H1 (cell line): ENCODE measurements around the gene USP49. TPM values are rescaled to one million over a fixed set of nuclear protein-coding genes. Genes with fewer than 3 reads are reported as not detected.

ENCODE experiments used
- CTCF ChIA-PET: fragments of 300-600 bp; sonication (Branson Sonifier 250); formaldehyde crosslinking; loops from one replicate; lab custom pipeline; 2021; ENCODE audit not compliant: partially characterized antibody; lab: Charles Lee
- POLR2A ChIA-PET: fragments of 300-600 bp; sonication (Branson Sonifier 250); formaldehyde crosslinking; loops from one replicate; lab custom pipeline; 2021; ENCODE audit warnings: inconsistent platforms; ENCODE audit not compliant: partially characterized antibody; lab: Charles Lee
- DNase-seq, 2 experiments: peaks; one replicate each; pipeline versions ENCODE4 v3.0.0 to v3.0.0-alpha.2; 2010 to 2022; ENCODE audit warnings: low spot score in 2 of 2, low read depth in 1 of 2, mixed read lengths in 1 of 2
- FAIRE-seq: peaks from 2 replicates; lab custom pipeline; 2011; peaks lifted over from hg19 to GRCh38; lab: Jason Lieb, UNC
- H2AFZ ChIP-seq: 2 replicates; pipeline ENCODE4 v1.8.1; 2012; ENCODE audit warnings: low read length, inconsistent platforms
- H2AK5ac ChIP-seq: 2 replicates; pipeline ENCODE4 v1.6.1; 2013; ENCODE audit warnings: low read depth, low read length
- H2BK120ac ChIP-seq: replicated peaks from 2 replicates; pipeline ENCODE3; 2013; ENCODE audit warnings: low read depth, low read length, inconsistent platforms
- H2BK12ac ChIP-seq: 2 replicates; pipeline ENCODE4 v1.6.1; 2013; ENCODE audit warnings: low read depth, low read length
- H2BK15ac ChIP-seq: 2 replicates; pipeline ENCODE4 v1.6.1; 2013; ENCODE audit warnings: low read length
- H2BK20ac ChIP-seq: 2 replicates; pipeline ENCODE4 v1.6.1; 2013; ENCODE audit warnings: low read length
- H2BK5ac ChIP-seq: 2 replicates; pipeline ENCODE4 v1.6.1; 2013; ENCODE audit warnings: low read depth, low read length
- H3K14ac ChIP-seq: 2 replicates; pipeline ENCODE4 v1.6.1; 2013; ENCODE audit warnings: inconsistent platforms; ENCODE audit not compliant: insufficient read length
- H3K18ac ChIP-seq: 2 replicates; pipeline ENCODE4 v1.6.1; 2013; ENCODE audit warnings: low read length; ENCODE audit errors: extremely low read depth
- H3K23ac ChIP-seq: 2 replicates; pipeline ENCODE4 v1.6.1; 2013; ENCODE audit warnings: inconsistent platforms; ENCODE audit not compliant: insufficient read length
- H3K23me2 ChIP-seq: 2 replicates; pipeline ENCODE4 v1.6.1; 2013; ENCODE audit warnings: low read depth, low read length
- H3K27ac ChIP-seq: 2 replicates; pipeline ENCODE4 v1.6.1; 2011; ENCODE audit warnings: low read depth, low read length, inconsistent platforms
- H3K27me3 ChIP-seq, 4 experiments: replicated peaks in 1 of 4; 1 replicate in 1 of 4; 2 replicates in 3 of 4; pipeline versions ENCODE4 v1.6.1 to v1.8.1; 2011 to 2013; ENCODE audit warnings: low read length in 3 of 4, mild to moderate bottlenecking in 3 of 4, inconsistent platforms in 2 of 4, mixed read lengths in 2 of 4, moderate library complexity in 1 of 4; ENCODE audit not compliant: control insufficient read depth in 3 of 4, insufficient read depth in 3 of 4; ENCODE audit errors: extremely low read depth in 1 of 4
- H3K36me3 ChIP-seq, 4 experiments: 2 replicates each; pipeline versions ENCODE4 v1.6.1 to v1.8.1; 2011 to 2013; ENCODE audit warnings: mild to moderate bottlenecking in 4 of 4, low read length in 3 of 4, moderate library complexity in 2 of 4, control low read depth in 1 of 4, inconsistent platforms in 1 of 4; ENCODE audit not compliant: insufficient read depth in 4 of 4, control insufficient read depth in 2 of 4
- H3K4ac ChIP-seq: replicated peaks from 2 replicates; pipeline ENCODE3; 2013; ENCODE audit warnings: low read length, low read depth, mixed read lengths, inconsistent platforms; ENCODE audit not compliant: insufficient read length
- H3K4me1 ChIP-seq, 4 experiments: replicated peaks in 1 of 4; 1 replicate in 1 of 4; 2 replicates in 3 of 4; pipeline versions ENCODE4 v1.6.1 to v1.8.1; 2011 to 2013; ENCODE audit warnings: low read length in 3 of 4, inconsistent platforms in 2 of 4, mixed read lengths in 1 of 4; ENCODE audit not compliant: insufficient read depth in 4 of 4, control insufficient read depth in 3 of 4
- H3K4me2 ChIP-seq, 2 experiments: 2 replicates each; pipeline versions ENCODE4 v1.6.1 to v1.8.1; 2011 to 2013; ENCODE audit warnings: low read depth in 2 of 2, low read length in 2 of 2, control low read depth in 1 of 2, inconsistent platforms in 1 of 2, mild to moderate bottlenecking in 1 of 2; ENCODE audit not compliant: insufficient read depth in 1 of 2
- H3K4me3 ChIP-seq, 4 experiments: fragments of 200-600, 300-600 bp in 1 of 4; sonication (generic), shearing (Covaris generic), sonication (Bioruptor Twin) in 1 of 4; 2 replicates each; pipeline versions ENCODE4 v1.5.1 to v1.8.1; 2011 to 2016; ENCODE audit warnings: low read length in 4 of 4, low read depth in 3 of 4, control low read depth in 2 of 4, inconsistent platforms in 2 of 4, mild to moderate bottlenecking in 2 of 4, mixed read lengths in 1 of 4, moderate library complexity in 1 of 4; ENCODE audit not compliant: insufficient read depth in 2 of 4; ENCODE audit errors: extremely low read depth in 1 of 4
- H3K56ac ChIP-seq: replicated peaks from 2 replicates; pipeline ENCODE3; 2013; ENCODE audit warnings: low read depth, mild to moderate bottlenecking, mixed read lengths, low read length, inconsistent platforms; ENCODE audit not compliant: insufficient read length
- H3K79me1 ChIP-seq: 2 replicates; pipeline ENCODE4 v1.6.1; 2013; ENCODE audit warnings: low read depth, low read length, control low read depth
- H3K79me2 ChIP-seq, 2 experiments: 2 replicates each; pipeline versions ENCODE4 v1.6.1 to v1.8.1; 2012 to 2013; ENCODE audit warnings: low read length in 2 of 2, mild to moderate bottlenecking in 2 of 2, inconsistent platforms in 1 of 2; ENCODE audit not compliant: insufficient read depth in 2 of 2, control insufficient read depth in 1 of 2
- H3K9ac ChIP-seq, 4 experiments: replicated peaks in 1 of 4; 1 replicate in 1 of 4; 2 replicates in 3 of 4; pipeline versions ENCODE4 v1.6.1 to v1.8.1; 2011 to 2013; ENCODE audit warnings: low read depth in 3 of 4, low read length in 3 of 4, control low read depth in 2 of 4, mild to moderate bottlenecking in 2 of 4, moderate library complexity in 2 of 4, inconsistent platforms in 1 of 4; ENCODE audit errors: extremely low read depth in 1 of 4
- H3K9me3 ChIP-seq, 2 experiments: 2 replicates each; pipeline versions ENCODE4 v1.6.1 to v1.8.1; 2012 to 2013; ENCODE audit warnings: mild to moderate bottlenecking in 2 of 2, moderate library complexity in 2 of 2, control low read depth in 1 of 2, inconsistent platforms in 1 of 2, low read depth in 1 of 2, low read length in 1 of 2, mixed read lengths in 1 of 2; ENCODE audit not compliant: insufficient read depth in 2 of 2
- H4K20me1 ChIP-seq, 2 experiments: replicated peaks in 1 of 2; 2 replicates each; pipeline versions ENCODE3 to v1.8.1; 2011 to 2013; ENCODE audit warnings: inconsistent platforms in 2 of 2, low read length in 2 of 2, mild to moderate bottlenecking in 1 of 2; ENCODE audit not compliant: insufficient read depth in 2 of 2, control insufficient read depth in 1 of 2
- H4K5ac ChIP-seq: 2 replicates; pipeline ENCODE4 v1.6.1; 2013; ENCODE audit warnings: low read length, low read depth, mixed read lengths, inconsistent platforms; ENCODE audit not compliant: insufficient read length
- H4K8ac ChIP-seq: 2 replicates; pipeline ENCODE4 v1.8.0; 2013; ENCODE audit warnings: mild to moderate bottlenecking, moderate library complexity, low read length, inconsistent platforms; ENCODE audit not compliant: insufficient read depth; ENCODE audit errors: extremely low read depth
- H4K91ac ChIP-seq: replicated peaks from 2 replicates; pipeline ENCODE3; 2013; ENCODE audit warnings: low read length, mixed read lengths, inconsistent platforms; ENCODE audit not compliant: insufficient read length
- KDM1A ChIP-seq: fragments of 200-600, 300-600 bp; sonication (generic); IDR thresholded peaks from 2 replicates; pipeline ENCODE4 v1.7.1; 2016; ENCODE audit warnings: mild to moderate bottlenecking, low read length, borderline replicate concordance
- NRF1 ChIP-seq: IDR thresholded peaks from 2 replicates; pipeline ENCODE4 v1.6.1; 2011; ENCODE audit warnings: mild to moderate bottlenecking, low read depth, low read length, improper control_type of control experiment
- RXRA ChIP-seq: IDR thresholded peaks from 2 replicates; pipeline ENCODE4 v1.6.1; 2011; ENCODE audit warnings: low read depth, mild to moderate bottlenecking, low read length, moderate library complexity; ENCODE audit not compliant: insufficient read depth
- SUZ12 ChIP-seq: fragments of 200-600 bp; sonication (generic); IDR thresholded peaks from 2 replicates; pipeline ENCODE4 v1.6.1; 2012; ENCODE audit warnings: mild to moderate bottlenecking, inconsistent platforms, low read length, moderate library complexity, mixed read lengths
- WGBS, 2 experiments: shearing (Covaris generic) in 1 of 2; methylation state at CpG; one replicate each; pipeline versions ENCODE4 v1.1.6 to v1.1.7; 2013 to 2015; ENCODE audit warnings: low lambda C conversion rate in 2 of 2, mixed read lengths in 2 of 2, inconsistent platforms in 1 of 2, low coverage in 1 of 2, missing lambda C conversion rate in 1 of 2; ENCODE audit not compliant: insufficient replicate concordance in 2 of 2, insufficient coverage in 1 of 2, insufficient read length in 1 of 2; ENCODE audit errors: extremely low coverage in 1 of 2, missing lambda C conversion rate in 1 of 2; 5-methylcytosine and 5-hydroxymethylcytosine counted together
- polyA plus RNA-seq, 7 experiments: library from polyadenylated mRNA; depleted of rRNA in 3 of 7; stranded (reverse) in 5 of 7; unstranded in 2 of 7; fragments of >200 nt in 5 of 7; fragments of 200-250 nt in 2 of 7; gene quantifications; 1 replicate in 5 of 7; 2 replicates in 1 of 7; 4 replicates in 1 of 7; pipeline versions ENCODE4 v1.2.1 to v1.2.3, GENCODE V29; 2011 to 2013; ENCODE audit warnings: missing spikeins in 2 of 7, mixed read lengths in 2 of 7
- total RNA-seq: library from RNA; stranded (reverse); fragmentation: NEBNext Ultra II Directional; extraction: Animal tissue kit (Norgen Biotek cat#: 25700); gene quantifications from 2 replicates; pipeline ENCODE4 v1.2.1, GENCODE V29; 2021

The USP49 gene
- total and polyA plus RNA-seq, 2 of the 8 experiments (the other 6 are each of a cell fraction or from before 2014, with no cell fraction given) = 6.9 to 24.4 TPM

GRCh38 chr6:41757931-41758640, 137.1 kb downstream of the USP49 start:
- H3K9me3 ChIP-seq = no peaks in the 10 kb centered on the region
- DNase-seq = no peak
- H3K9ac ChIP-seq = no peak overlapping the region
- H2BK15ac ChIP-seq = no peak overlapping the region
- H3K4me3 ChIP-seq = no peak overlapping the region
- no peak overlapping the region for H3K4ac ChIP-seq
- no peak overlapping the region for H2BK120ac ChIP-seq
- no peak overlapping the region for H4K8ac ChIP-seq
- no peak overlapping the region for H4K91ac ChIP-seq
- H3K23me2 ChIP-seq = no peaks in the 10 kb centered on the region
- ChIA-PET POLR2A (interaction anchor here (0.8 to 1.2 kb wide), 2 partner anchors 10 to 21 kb away, joined by 3 read pairs; no protein-coding TSS in a partner anchor), CTCF (interaction anchor here (1.1 to 2.3 kb wide), 3 partner anchors 11 to 156 kb away, joined by 3 to 12 read pairs (median 5); no protein-coding TSS in a partner anchor)
- peaks cover 0 to 3% (median 0%) of the 10 kb centered on the region in 4 experiments; a peak in 2 of 7 replicates for H3K4me1 ChIP-seq
- no peak overlapping the region for H2BK20ac ChIP-seq
- H3K4me2 ChIP-seq = no peak overlapping the region
- no peak overlapping the region for H2AK5ac ChIP-seq
- H3K14ac ChIP-seq = no peak overlapping the region
- no peak overlapping the region for H4K5ac ChIP-seq
- FAIRE-seq = no peak
- no peaks in the 10 kb centered on the region for H3K79me2 ChIP-seq
- H2BK12ac ChIP-seq = no peak overlapping the region
- no peaks in the 10 kb centered on the region for H4K20me1 ChIP-seq
- H3K18ac ChIP-seq = no peak overlapping the region
- no peaks in the 10 kb centered on the region for H3K36me3 ChIP-seq
- WGBS, 2 experiments = 77% methylated on average over 8 of the region's 8 CpGs; no CpG with 5 or more reads in 1 of the 2 experiments
- H3K56ac ChIP-seq = no peak overlapping the region
- no peak overlapping the region for H3K23ac ChIP-seq
- no peak overlapping the region for H2AFZ ChIP-seq
- H2BK5ac ChIP-seq = no peak overlapping the region
- TF ChIP-seq RXRA (no peak), SUZ12 (no peak), NRF1 (no peak), KDM1A (no peak)
- H3K27ac ChIP-seq = no peak overlapping the region
- H3K27me3 ChIP-seq = no peaks in the 10 kb centered on the region; a peak in 1 of 7 replicates
- no peaks in the 10 kb centered on the region for H3K79me1 ChIP-seq
